Measurements from ENCODE around the gene CORO7.

The CORO7 gene

DNA sequence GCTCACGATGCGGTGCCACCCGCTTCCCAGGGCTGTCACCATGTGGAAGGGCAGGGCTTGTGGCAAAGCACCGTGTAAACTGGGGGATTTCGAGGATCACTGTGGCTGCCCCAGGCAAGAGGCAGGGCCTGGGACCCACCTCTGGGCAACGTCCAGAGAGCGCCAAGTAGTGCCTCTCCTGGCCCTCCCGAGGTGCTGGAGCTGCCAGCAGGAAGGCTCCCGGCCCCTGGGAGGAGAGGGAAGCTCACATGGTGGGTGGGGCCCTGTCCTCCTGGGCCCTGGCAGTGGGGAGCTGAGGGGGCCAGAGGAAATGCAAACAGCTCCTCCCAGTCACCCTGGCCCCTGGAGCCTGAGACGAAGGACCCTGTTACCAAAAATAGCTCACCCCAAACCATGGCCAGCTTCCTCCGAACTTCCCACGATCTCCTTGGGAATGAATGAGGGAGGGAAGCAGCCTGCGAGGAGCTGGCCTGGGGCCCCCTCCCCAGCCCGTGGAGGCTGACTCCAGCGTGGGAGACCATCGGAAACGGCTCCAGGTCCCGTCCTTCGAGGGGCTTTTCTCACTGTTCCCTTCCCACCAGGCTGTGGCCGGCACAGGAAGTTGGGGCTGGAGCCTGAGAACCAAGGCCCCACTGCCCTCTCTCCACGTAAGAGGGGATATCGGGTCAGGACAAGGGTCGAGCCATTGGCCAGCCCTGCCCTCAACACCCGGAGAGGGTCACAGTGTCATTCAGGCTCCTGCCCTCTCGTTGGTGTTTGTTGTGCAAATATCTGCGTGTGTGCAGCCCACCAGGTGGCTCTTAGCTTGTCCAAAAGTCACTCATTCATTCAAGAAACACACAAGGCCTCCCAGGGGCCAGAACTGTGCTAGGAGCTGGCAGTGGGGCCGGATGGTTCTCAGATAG is 27.1 kb downstream of the CORO7 start:
- Histone ChIP-seq H4K20me1 (ENCODE audit: control insufficient read depth, insufficient read depth, low read depth, low read length) (no peaks in the 10 kb centered on the region), H3K36me3 (ENCODE audit: control insufficient read depth, low read length) (peaks cover 27% of the 10 kb centered on the region), H3K27ac (ENCODE audit: low read depth, low read length) (no peak overlapping the region), H3K9me3 (ENCODE audit: control insufficient read depth, insufficient read depth, low read length) (no peaks in the 10 kb centered on the region), H3K27me3 (ENCODE audit: control insufficient read depth, low read length) (no peaks in the 10 kb centered on the region), H3K79me2 (ENCODE audit: control insufficient read depth, low read length) (no peaks in the 10 kb centered on the region), H3K9me2 (replicated peaks; ENCODE audit: control insufficient read depth, low read length) (no peaks in the 10 kb centered on the region), H3K4me2 (ENCODE audit: low read length) (no peak overlapping the region), H3K4me1 (ENCODE audit: control insufficient read depth, low read length) (peaks cover 8% of the 10 kb centered on the region), H3K4me3 (ENCODE audit: low read length) (no peak overlapping the region), H3F3A (ENCODE audit: control insufficient read depth, insufficient read depth) (no peaks in the 10 kb centered on the region)
- no peak for TF ChIP-seq EZH2phosphoT487 (IDR thresholded peaks at IDR 0.05; ENCODE audit: borderline replicate concordance, low read length)
- TF ChIP-seq, protein P1, sequence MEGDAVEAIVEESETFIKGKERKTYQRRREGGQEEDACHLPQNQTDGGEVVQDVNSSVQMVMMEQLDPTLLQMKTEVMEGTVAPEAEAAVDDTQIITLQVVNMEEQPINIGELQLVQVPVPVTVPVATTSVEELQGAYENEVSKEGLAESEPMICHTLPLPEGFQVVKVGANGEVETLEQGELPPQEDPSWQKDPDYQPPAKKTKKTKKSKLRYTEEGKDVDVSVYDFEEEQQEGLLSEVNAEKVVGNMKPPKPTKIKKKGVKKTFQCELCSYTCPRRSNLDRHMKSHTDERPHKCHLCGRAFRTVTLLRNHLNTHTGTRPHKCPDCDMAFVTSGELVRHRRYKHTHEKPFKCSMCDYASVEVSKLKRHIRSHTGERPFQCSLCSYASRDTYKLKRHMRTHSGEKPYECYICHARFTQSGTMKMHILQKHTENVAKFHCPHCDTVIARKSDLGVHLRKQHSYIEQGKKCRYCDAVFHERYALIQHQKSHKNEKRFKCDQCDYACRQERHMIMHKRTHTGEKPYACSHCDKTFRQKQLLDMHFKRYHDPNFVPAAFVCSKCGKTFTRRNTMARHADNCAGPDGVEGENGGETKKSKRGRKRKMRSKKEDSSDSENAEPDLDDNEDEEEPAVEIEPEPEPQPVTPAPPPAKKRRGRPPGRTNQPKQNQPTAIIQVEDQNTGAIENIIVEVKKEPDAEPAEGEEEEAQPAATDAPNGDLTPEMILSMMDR (IDR thresholded peaks at IDR 0.05; ENCODE audit: low read depth, low read length, poor library complexity, severe bottlenecking): no peak

DNA sequence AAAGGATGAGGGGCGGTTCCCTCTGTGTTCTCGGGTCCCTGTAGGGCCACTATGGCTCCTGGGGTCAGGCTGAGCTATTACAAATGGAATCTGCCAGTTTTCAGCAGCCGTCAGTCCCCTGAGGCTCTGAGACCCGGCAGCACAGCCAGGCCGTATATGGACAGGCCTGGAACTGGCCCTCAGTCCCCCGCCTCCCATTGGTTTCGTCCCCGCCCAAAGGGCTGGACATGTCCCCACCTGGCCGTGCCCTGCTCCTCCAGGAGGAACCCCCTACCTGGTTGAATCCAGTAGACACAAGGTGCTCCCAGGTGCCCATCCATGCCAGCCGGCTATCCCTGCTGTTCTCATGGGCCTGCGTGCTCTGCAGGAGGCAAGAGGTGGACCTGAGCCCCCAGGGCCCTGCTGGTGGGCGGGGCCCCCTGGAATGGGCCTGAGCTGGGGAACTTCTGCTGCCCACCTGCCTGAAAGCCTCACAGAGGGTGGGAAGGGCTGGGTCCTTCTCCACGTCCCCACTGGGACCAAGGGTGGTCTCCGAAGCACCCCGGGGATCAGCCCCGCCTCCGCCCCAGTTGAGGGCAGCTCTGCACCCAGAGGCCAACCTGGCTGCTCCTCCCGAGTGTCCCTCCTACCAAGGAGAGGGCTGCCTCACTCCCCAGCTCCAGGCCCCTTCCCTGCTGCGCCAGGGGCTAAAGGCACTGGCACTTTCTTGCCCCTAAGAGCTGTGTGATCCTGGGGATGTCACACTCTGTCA is 27.9 kb downstream of the CORO7 start:
- H3K4me3 ChIP-seq (ENCODE audit: low read length): no peak overlapping the region
- no peaks in the 10 kb centered on the region for H4K20me1 ChIP-seq (ENCODE audit: control insufficient read depth, insufficient read depth, low read depth, low read length)
- H3F3A ChIP-seq (ENCODE audit: control insufficient read depth, insufficient read depth): no peaks in the 10 kb centered on the region
- TF ChIP-seq, protein P1 (IDR thresholded peaks at IDR 0.05; ENCODE audit: low read depth, low read length, poor library complexity, severe bottlenecking): no peak
- TF ChIP-seq EZH2phosphoT487 (IDR thresholded peaks at IDR 0.05; ENCODE audit: borderline replicate concordance, low read length): no peak
- H3K27ac ChIP-seq (ENCODE audit: low read depth, low read length): no peak overlapping the region
- no peaks in the 10 kb centered on the region for H3K79me2 ChIP-seq (ENCODE audit: control insufficient read depth, low read length)
- H3K4me2 ChIP-seq (ENCODE audit: low read length): no peak overlapping the region
- no peaks in the 10 kb centered on the region for H3K27me3 ChIP-seq (ENCODE audit: control insufficient read depth, low read length)
- H3K4me1 ChIP-seq (ENCODE audit: control insufficient read depth, low read length): peaks cover 8% of the 10 kb centered on the region
- no peaks in the 10 kb centered on the region for H3K9me2 ChIP-seq (replicated peaks; ENCODE audit: control insufficient read depth, low read length)
- peaks cover 26% of the 10 kb centered on the region for H3K36me3 ChIP-seq (ENCODE audit: control insufficient read depth, low read length)
- no peaks in the 10 kb centered on the region for H3K9me3 ChIP-seq (ENCODE audit: control insufficient read depth, insufficient read depth, low read length)

DNA sequence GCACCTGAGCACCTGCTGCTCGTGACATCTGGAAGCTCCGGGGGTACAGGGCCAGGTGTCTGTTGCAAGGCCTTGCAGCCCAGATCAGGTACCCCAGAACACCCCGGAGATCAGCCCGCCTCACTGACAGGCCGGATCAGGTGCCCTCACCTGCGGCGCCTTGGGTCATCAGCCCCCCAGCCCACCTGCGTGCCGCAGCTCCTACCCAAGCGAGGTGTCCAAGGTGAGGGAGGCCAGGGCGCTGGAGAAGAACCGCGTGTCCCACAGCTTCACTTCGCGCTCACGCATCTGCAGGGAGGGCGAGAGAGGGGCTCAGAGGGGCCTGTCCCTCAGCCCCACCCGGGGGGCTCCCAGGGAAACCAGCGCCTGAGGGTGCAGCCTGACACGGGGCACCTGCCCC is 28.6 kb downstream of the CORO7 start:
- H4K20me1 ChIP-seq (ENCODE audit: control insufficient read depth, insufficient read depth, low read depth, low read length): no peaks in the 10 kb centered on the region
- peaks cover 24% of the 10 kb centered on the region for H3K36me3 ChIP-seq (ENCODE audit: control insufficient read depth, low read length)
- no peak overlapping the region for H3K4me3 ChIP-seq (ENCODE audit: low read length)
- no peaks in the 10 kb centered on the region for H3K9me3 ChIP-seq (ENCODE audit: control insufficient read depth, insufficient read depth, low read length)
- H3K27ac ChIP-seq (ENCODE audit: low read depth, low read length): no peak overlapping the region
- no peaks in the 10 kb centered on the region for H3F3A ChIP-seq (ENCODE audit: control insufficient read depth, insufficient read depth)
- peaks cover 8% of the 10 kb centered on the region for H3K4me1 ChIP-seq (ENCODE audit: control insufficient read depth, low read length)
- TF ChIP-seq, protein P1 (IDR thresholded peaks at IDR 0.05; ENCODE audit: low read depth, low read length, poor library complexity, severe bottlenecking): no peak
- no peak for TF ChIP-seq EZH2phosphoT487 (IDR thresholded peaks at IDR 0.05; ENCODE audit: borderline replicate concordance, low read length)
- H3K9me2 ChIP-seq (replicated peaks; ENCODE audit: control insufficient read depth, low read length): no peaks in the 10 kb centered on the region
- no peaks in the 10 kb centered on the region for H3K27me3 ChIP-seq (ENCODE audit: control insufficient read depth, low read length)
- H3K4me2 ChIP-seq (ENCODE audit: low read length): no peak overlapping the region
- H3K79me2 ChIP-seq (ENCODE audit: control insufficient read depth, low read length): no peaks in the 10 kb centered on the region

All from DOHH2 (cell line).